ENCODE results near the gene AQP1. TPM values are rescaled to one million over a fixed set of nuclear protein-coding genes. Genes with fewer than 3 reads are reported as not detected.

The AQP1 gene
- total and polyA plus RNA-seq, 2 experiments from 2014 or later = 0.33 to 0.54 TPM

GRCh38 chr7:30899630-30900029 is 12.0 kb upstream of the AQP1 start:
- H3K79me2 ChIP-seq (ENCODE audit: insufficient read depth) = no peaks in the 10 kb centered on the region
- H3K9me2 ChIP-seq (ENCODE audit: insufficient read depth) = no peaks in the 10 kb centered on the region
- no peak overlapping the region for H3K4me2 ChIP-seq (ENCODE audit: unreplicated experiment)
- H2AFZ ChIP-seq = no peak overlapping the region
- no peak for DNase-seq
- no peaks in the 10 kb centered on the region for H3K4me1 ChIP-seq (ENCODE audit: insufficient read depth)
- no peaks in the 10 kb centered on the region for H4K20me1 ChIP-seq (ENCODE audit: insufficient read depth)
- no peaks in the 10 kb centered on the region for H3K9me3 ChIP-seq (ENCODE audit: low read depth)
- TF ChIP-seq EZH2phosphoT487 (IDR thresholded peaks at IDR 0.05; ENCODE audit: insufficient read depth, low read depth) = no peak
- TF ChIP-seq EZH2 (IDR thresholded peaks at IDR 0.05; ENCODE audit: insufficient read depth, poor library complexity, severe bottlenecking) = no peak
- no peaks in the 10 kb centered on the region; the same call in 1 of the 2 replicates for H3K27me3 ChIP-seq (replicated peaks; ENCODE audit: insufficient read depth)
- no peaks in the 10 kb centered on the region for H3F3A ChIP-seq (ENCODE audit: insufficient read depth)
- in situ Hi-C loops (cut with MboI) = no loop called here
- no peaks in the 10 kb centered on the region for H3K36me3 ChIP-seq (ENCODE audit: low read depth)
- H3K9ac ChIP-seq = no peak overlapping the region
- no peak overlapping the region for H3K4me3 ChIP-seq
- WGBS, 2 experiments (ENCODE audit: low coverage in 1 of 2, low lambda C conversion rate in 2 of 2, missing lambda C conversion rate in 2 of 2) = 68 to 70% methylated on average over 6 of the region's 6 CpGs
- no peak overlapping the region for H3K27ac ChIP-seq

- no peak overlapping the region for H3K27ac ChIP-seq
- no peaks in the 10 kb centered on the region for H3K9me2 ChIP-seq (ENCODE audit: insufficient read depth)
- no peaks in the 10 kb centered on the region for H3F3A ChIP-seq (ENCODE audit: insufficient read depth)
- no peak overlapping the region for H2AFZ ChIP-seq
- no peak overlapping the region for H3K4me2 ChIP-seq (ENCODE audit: unreplicated experiment)
- no peaks in the 10 kb centered on the region for H3K4me1 ChIP-seq (ENCODE audit: insufficient read depth)
- no peaks in the 10 kb centered on the region; the same call in 1 of the 2 replicates for H3K27me3 ChIP-seq (replicated peaks; ENCODE audit: insufficient read depth)
- no peak overlapping the region for H3K4me3 ChIP-seq
- H3K9me3 ChIP-seq (ENCODE audit: low read depth) = no peaks in the 10 kb centered on the region
- no peak for DNase-seq
- no peak overlapping the region for H3K9ac ChIP-seq
- H4K20me1 ChIP-seq (ENCODE audit: insufficient read depth) = no peaks in the 10 kb centered on the region
- no peaks in the 10 kb centered on the region for H3K36me3 ChIP-seq (ENCODE audit: low read depth)
- TF ChIP-seq EZH2phosphoT487 (IDR thresholded peaks at IDR 0.05; ENCODE audit: insufficient read depth, low read depth) = no peak
- no peak for TF ChIP-seq EZH2 (IDR thresholded peaks at IDR 0.05; ENCODE audit: insufficient read depth, poor library complexity, severe bottlenecking)
- H3K79me2 ChIP-seq (ENCODE audit: insufficient read depth) = no peaks in the 10 kb centered on the region
- in situ Hi-C loops (cut with MboI) = no loop called here
- 69 to 77% methylated on average over 9 of the region's 9 CpGs for WGBS, 2 experiments (ENCODE audit: low coverage in 1 of 2, low lambda C conversion rate in 2 of 2, missing lambda C conversion rate in 2 of 2)
These were observed 11.6 kb upstream of the AQP1 start for GRCh38 chr7:30900053-30900452.

- no peak for DNase-seq
- WGBS, 2 experiments (ENCODE audit: low coverage in 1 of 2, low lambda C conversion rate in 2 of 2, missing lambda C conversion rate in 2 of 2) = 67 to 70% methylated on average over 11 of the region's 11 CpGs
- no peaks in the 10 kb centered on the region; the same call in 1 of the 2 replicates for H3K27me3 ChIP-seq (replicated peaks; ENCODE audit: insufficient read depth)
These were observed 10.8 kb upstream of the AQP1 start for GRCh38 chr7:30900803-30901362.

GRCh38 chr7:30901856-30902255 is 9.8 kb upstream of the AQP1 start:
- WGBS, 2 experiments (ENCODE audit: low coverage in 1 of 2, low lambda C conversion rate in 2 of 2, missing lambda C conversion rate in 2 of 2) = 95 to 100% methylated on average over 2 of the region's 2 CpGs
- H3K9ac ChIP-seq = no peak overlapping the region
- H3K4me2 ChIP-seq (ENCODE audit: unreplicated experiment) = no peak overlapping the region
- no peak for TF ChIP-seq EZH2 (IDR thresholded peaks at IDR 0.05; ENCODE audit: insufficient read depth, poor library complexity, severe bottlenecking)
- no peak for TF ChIP-seq EZH2phosphoT487 (IDR thresholded peaks at IDR 0.05; ENCODE audit: insufficient read depth, low read depth)
- H3K27me3 ChIP-seq (replicated peaks; ENCODE audit: insufficient read depth) = no peaks in the 10 kb centered on the region; the same call in 1 of the 2 replicates
- no peaks in the 10 kb centered on the region for H3K36me3 ChIP-seq (ENCODE audit: low read depth)
- no peak overlapping the region for H3K4me3 ChIP-seq
- H3K9me3 ChIP-seq (ENCODE audit: low read depth) = no peaks in the 10 kb centered on the region
- in situ Hi-C loops (cut with MboI) = no loop called here
- H3K27ac ChIP-seq = no peak overlapping the region
- peaks cover 13% of the 10 kb centered on the region for H3K4me1 ChIP-seq (ENCODE audit: insufficient read depth)
- no peak for DNase-seq
- no peaks in the 10 kb centered on the region for H4K20me1 ChIP-seq (ENCODE audit: insufficient read depth)
- no peaks in the 10 kb centered on the region for H3F3A ChIP-seq (ENCODE audit: insufficient read depth)
- H3K9me2 ChIP-seq (ENCODE audit: insufficient read depth) = no peaks in the 10 kb centered on the region
- H3K79me2 ChIP-seq (ENCODE audit: insufficient read depth) = no peaks in the 10 kb centered on the region
- no peak overlapping the region for H2AFZ ChIP-seq

More at GRCh38 chr7:30900803-30901362, 10.8 kb upstream of the AQP1 start:
- Histone ChIP-seq H2AFZ (no peak overlapping the region), H3K79me2 (ENCODE audit: insufficient read depth) (no peaks in the 10 kb centered on the region), H3K36me3 (ENCODE audit: low read depth) (no peaks in the 10 kb centered on the region), H3K4me3 (no peak overlapping the region), H3K9me3 (ENCODE audit: low read depth) (no peaks in the 10 kb centered on the region), H3K4me1 (ENCODE audit: insufficient read depth) (peaks cover 5% of the 10 kb centered on the region), H4K20me1 (ENCODE audit: insufficient read depth) (no peaks in the 10 kb centered on the region), H3K9ac (no peak overlapping the region), H3K9me2 (ENCODE audit: insufficient read depth) (no peaks in the 10 kb centered on the region), H3K27ac (no peak overlapping the region), H3K4me2 (ENCODE audit: unreplicated experiment) (no peak overlapping the region), H3F3A (ENCODE audit: insufficient read depth) (no peaks in the 10 kb centered on the region)
- TF ChIP-seq EZH2 (IDR thresholded peaks at IDR 0.05; ENCODE audit: insufficient read depth, poor library complexity, severe bottlenecking) (no peak), EZH2phosphoT487 (IDR thresholded peaks at IDR 0.05; ENCODE audit: insufficient read depth, low read depth) (no peak)
- in situ Hi-C loops (cut with MboI) = no loop called here
